NCI-H1930 (cell line): ENCODE results near the gene ENHO.

Experiments
- DNase-seq, 2 experiments: peaks; one replicate each; lab custom pipeline; 2025; lab: John Stamatoyannopoulos, UW

Gene ENHO

DNA sequence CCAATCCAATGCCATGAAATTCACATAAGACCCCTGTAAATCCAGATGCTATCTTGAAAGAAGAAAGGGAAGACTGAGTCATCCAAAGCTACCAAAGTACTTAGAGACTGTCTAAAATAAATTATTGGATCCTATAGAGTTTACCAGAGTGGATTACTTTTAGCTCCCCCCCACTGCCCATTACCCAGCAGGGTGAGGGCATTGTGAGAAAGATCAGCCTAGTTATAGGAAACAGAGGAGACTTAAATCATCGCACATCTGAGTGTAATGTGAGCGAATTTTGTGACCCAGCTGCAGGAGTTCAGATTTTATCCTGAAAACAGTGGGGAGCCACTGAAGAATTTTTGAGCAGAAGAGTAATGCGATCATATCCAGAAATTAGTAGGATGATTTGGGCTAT lies 1.6 kb upstream of the ENHO start:
- no peak for DNase-seq

DNA sequence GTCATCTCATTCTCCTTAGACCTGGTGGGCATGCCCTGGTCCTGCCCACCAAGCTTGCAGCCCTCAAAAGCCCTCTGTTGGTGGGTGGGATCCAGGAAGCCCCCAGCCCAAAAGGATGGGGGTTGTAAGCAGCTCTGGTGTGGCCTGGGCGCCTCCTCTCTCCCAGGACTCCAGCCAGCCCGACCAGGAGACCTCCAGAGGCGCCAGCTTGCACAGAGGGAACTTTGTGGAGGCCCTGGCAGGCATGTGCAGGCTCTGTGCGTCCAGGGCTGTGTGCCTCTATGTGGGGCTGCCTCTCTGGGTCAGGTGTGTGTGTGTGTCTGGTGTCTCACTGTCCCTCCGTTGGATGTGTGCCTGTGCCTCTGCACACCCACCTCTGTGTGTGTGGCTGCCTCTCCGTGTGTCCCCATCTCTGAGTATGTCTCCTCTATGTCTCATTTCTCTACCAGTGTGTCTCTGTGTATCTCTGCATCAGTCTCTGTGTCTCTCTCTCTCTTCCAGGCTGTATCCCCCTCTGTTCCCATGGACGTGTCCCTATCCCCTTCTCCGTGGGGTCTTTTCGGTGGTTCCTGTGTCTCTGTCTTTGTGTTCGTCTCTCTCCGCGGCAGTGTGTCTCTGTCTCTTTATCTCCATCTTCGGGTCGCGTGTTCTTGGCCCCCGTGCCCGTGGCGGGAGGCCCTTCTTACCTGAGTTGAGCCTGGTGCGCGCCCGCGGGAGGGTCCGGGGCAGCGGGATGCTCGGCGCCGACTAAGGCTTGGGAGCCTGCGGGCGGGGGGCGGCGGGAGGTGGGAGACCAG lies 501 bp downstream of the ENHO start:
- DNase-seq = no peak

DNA sequence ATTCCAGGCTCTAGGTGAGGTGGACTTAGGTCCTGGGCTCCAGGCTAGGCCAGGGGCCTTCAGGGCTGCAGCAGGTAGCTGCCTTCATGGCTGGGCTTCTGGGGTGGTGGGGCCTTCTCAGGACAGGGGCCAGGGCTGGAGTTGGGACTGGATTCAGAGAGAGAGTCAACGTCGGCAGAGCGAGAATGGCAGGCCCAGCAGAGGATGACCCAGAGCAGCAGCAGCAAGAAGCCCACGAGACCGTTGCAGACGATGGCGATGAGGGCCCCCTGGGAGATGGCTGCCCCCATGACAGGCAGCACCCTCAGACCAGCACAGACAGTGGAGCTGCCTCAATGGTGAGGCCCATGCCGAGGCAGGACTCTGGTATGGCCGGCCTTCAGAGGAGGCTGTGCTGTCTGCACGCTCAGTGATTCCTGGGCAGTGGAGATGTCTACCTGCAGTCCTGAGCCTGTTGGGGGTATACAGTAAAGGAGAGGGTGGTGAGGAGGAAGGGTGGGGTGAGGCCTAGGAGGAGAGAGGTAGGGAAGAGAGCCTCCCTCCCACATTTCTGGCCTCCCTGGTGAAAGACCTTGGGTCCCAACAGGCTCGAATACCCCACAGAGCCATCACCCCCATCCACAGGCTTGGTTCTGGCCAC lies 1.3 kb downstream of the ENHO start:
- no peak for DNase-seq

DNA sequence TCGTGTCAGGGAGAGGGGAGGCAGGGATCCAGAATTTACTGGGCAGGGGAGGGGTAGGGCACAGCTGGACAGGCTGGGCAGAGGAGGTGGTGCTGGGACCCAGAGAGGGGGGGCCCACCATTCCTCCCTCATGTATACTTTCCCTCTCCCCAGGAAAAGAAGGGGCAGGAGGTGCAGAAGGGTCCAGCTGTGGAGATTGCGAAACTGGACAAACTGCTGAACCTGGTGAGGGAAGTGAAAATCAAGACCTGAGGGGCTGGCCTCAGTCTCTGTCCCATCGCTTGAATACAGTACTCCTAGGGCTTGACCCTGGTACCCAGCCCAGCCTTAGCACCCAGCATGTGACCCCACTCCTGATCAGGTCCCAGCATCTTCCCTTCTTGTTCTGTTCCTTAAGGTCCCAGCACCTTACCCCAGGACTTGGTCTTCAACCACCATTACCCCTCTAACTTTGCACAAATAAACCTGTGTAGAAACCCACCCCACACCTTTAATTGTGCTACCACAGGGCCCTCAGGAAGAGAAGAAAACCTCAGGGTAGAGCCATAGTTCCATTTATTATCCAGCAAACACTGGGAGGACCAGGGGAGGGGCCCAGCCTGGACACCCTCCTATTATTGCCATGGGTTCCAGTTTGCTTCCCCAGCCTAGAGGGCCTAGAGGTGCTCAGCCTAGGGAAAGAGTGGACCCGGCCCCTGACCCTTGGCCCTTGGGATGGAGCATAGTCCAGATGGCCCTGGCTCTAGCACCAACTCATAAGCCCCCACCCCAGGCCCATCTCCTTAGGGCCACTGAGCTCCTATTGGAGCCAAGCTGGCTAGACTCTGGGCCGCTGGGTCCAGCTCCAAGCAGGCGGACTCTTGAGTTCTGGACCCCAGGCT lies 2.0 kb downstream of the ENHO start:
- DNase-seq = no peak

DNA sequence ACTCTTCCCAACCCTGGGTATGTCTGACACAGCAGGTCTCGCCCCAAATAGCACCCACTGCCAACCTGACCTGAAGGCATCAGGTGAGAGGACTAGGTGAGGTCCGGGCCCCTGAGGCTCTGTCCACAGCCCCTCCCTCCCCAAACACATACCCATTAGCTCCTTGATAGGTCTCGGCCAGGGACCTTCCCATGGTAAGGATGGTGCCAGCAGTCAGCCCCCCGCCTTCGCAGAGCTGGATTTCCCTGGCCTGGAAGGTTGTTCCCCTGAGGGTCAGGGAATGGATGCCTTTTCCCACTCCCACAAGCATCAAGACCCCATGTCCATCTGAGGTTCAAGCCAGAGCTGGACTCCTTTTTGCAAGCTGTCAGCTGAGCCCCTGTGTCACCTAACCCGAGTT lies 2.7 kb downstream of the ENHO start:
- DNase-seq = no peak

DNA sequence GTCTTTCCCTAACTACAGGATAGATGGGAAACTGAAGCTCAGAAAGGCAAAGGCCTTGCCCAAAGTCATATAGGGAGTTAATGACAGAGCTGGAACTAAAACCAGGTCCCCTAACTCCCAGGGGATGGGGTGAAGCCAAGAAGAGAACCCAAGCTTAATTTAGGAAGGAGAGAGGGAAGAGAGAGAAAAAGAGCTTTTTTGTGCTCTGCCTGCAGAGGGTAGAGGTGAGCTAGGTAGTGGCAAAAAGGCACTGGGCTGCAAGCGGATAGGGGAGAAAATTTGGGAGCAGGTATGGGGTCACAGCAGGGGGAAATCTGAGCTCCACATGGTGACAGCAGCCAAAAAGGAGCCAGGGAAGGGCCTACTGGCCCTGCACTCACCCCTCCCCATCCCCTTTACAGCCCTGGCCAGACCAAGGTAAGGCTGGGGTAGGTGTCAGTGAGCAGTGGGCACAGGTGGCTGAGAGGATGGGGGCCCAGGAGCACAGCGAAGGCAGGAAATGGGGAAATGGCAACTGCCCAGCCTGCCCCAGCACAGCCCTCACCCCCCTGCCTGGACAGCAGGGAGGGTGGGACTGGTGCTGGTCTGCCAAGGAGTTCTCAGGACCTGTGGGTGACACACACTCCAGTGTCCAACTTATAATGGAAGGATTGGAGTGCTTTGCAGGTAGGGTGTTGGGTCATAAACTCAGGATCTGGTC lies 3.3 kb downstream of the ENHO start:
- no peak for DNase-seq

DNA sequence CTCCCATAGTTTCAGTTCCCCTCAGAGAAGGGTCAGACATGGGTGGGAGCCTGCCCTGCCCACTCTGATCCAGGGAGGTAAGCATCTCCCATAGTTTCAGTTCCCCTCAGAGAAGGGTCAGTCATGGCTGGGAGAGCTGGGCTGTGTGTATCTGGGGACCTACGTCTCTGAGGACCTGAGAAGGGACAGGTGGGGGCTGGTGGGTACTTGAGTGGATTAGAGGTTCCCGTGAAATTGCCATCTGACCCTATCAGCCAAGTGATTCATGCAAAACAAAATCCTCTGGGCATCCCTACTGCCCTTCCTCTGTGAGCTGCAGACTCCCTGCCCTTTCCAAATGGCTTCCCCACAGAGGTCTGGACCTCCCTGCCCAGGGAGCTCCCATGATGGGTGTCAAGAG lies 3.9 kb downstream of the ENHO start:
- DNase-seq = no peak

DNA sequence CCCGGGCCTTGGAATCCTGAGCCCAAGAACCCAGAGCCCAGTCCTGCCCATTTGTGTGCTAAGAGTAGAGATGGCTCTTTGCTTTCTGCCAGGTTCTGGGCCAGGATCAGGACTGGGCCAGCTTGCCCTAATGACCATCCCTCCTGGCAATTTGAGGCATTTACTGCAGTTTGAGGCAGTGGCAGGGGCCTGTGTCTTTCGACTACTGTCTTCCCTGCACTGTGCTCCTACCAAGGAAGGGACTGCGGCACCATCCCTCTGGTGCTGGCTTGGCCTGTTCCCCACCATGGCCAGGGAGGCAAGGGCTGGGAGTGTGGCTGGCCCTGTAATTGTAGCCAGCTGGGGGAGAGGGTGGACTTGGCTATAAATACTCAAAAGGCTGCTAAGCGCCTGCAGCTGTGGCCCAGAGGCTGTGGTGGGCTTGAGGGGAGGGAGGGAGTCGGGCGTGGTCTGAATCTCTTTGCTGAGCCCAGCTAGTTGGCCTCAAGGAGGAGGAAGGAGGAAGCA lies 4.6 kb downstream of the ENHO start:
- no peak for DNase-seq

DNA sequence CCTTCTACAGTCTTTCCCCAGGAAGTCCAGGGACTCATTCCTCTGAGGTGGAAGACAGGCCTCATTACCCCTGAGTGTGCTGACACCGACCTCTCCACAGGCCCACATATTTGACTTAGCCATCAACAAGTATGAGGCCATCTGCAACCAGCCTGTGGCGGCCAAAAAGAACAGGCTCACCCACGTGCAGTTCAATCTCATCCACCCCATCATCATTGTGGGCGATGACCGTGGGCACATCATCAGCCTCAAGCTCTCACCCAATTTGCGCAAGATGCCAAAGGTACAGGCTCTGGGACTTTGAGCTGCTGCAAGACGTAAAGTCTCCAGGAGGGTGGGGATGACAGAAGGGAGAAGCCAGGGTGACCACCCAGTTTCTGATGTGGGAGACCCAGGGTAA lies 5.6 kb downstream of the ENHO start:
- DNase-seq = no peak

DNA sequence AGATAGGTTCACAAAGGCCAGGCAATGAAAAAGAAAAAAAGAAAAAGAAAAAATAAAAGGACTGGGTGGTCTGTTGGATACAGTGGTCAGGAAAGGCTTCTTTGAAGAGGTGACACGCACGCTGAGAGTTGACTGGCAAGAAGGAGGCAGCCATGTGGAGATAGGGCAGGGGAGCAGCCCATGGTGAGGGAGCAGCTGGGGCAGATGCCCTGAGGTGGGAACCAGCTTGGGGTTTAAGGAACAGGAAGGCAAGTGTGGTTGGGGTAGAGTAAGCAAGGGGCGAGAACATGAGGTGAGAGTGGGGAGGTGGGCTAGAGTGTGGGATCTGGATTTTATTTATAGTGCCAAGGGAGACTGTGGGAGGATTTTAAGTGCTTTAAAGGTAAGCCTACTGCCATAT lies 6.8 kb downstream of the ENHO start:
- DNase-seq = no peak

DNA sequence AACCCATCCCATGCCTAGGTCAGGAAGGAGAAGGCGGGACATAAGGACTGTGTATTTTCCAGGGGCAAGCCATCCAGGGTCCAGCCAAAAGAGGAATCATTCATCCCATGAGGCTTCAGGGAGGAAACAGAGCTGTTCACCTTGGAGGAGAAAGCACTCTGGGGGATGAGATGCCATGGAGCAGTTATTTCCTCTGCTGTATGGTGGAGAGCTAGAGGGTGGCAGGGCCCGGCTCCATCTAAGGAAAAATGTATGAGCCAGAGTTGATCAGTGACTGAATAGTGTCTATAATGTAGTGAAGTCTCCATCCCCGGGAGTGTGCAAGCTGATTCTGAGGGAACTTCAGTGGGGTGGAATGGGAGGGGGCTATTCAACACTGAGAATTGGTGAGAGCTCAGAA lies 8.0 kb downstream of the ENHO start:
- no peak for DNase-seq

DNA sequence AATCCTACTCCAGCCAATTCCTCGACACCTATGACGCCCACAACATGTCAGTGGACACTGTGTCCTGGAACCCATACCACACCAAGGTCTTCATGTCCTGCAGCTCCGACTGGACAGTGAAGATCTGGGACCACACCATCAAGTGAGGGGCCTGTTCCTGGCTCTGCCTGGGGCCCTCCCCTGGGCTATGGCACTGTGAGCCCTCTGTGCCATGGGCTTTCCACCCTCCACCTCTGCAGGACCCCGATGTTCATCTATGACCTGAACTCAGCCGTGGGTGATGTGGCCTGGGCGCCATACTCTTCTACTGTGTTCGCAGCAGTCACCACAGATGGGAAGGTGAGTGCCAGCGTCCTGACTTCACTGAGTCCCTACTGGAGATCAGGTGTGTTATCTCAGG lies 8.4 kb downstream of the ENHO start:
- DNase-seq = no peak

DNA sequence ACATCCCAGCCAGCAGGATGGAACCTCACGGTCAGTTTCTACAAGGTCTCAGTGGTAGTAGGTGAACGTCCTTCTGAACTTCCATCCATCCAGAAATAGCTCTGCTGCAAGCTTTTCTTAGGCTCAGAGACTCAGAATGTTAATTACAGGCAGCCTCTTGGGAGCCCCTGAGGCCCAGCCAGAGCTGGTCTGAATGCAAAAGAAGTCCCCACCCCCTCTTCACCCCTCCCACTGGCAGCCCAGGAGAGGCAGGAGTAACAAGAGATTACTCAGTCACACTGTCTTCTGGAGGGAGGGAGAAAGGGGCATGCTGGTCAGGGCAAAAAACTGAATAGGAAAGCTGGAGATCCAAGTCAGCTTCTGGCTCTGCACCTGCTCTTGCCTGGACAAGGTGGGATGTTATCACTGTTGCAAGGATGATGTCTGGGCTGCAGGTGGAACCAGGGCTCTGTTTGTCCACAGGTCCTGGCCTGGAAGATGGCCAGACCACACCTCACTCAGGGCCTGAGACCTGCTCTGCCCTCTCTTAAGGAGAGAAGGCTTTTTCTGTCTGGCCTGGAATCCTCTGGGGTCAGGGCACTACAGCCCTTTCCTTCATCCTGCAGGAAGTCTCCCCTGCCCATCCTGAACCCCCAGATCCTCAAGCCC lies 9.1 kb downstream of the ENHO start:
- DNase-seq = no peak

DNA sequence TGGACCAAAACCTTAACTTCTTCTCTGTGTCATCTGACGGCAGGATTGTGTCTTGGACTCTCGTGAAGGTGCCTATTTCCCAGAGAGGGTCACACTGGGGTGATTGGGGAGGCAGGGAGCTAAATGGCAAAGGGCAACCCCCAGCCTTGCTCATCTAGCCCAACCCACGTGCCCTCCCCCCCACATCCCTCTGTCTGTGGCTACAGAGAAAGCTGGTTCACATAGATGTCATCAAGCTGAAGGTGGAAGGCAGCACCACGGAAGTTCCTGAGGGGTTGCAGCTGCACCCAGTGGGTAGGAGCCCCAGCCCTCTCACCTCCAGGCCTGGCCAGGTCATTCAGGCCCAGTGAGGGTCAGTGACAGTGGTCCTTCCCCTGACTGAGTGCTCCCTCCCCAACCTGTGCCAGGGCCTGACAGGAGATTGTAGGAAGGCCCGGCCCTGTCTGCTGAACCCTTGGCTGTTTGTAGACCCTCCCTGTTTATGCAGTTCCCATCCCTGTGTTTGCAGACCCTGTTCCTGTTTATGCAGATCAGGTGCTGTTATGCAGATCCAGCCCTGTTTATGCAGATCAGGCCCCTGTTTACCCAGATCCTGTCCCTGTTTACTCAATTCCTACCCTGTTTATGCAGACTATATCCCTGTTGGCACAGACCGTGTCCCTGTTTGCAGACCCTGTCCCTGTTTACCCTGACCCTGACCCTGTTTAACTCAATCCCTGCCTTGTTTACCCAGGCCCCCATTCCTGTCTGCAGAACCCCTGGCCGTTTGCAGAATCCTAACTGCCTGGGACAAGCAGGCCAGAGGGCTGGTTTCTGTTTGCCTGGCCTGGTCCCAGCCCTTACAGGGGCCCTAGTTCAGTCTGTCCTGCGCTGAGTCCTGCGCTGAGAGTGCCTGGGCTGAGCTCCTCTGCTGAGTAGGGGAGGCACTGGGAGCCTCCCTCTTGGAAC lies 10.4 kb downstream of the ENHO start:
- DNase-seq = no peak

DNA sequence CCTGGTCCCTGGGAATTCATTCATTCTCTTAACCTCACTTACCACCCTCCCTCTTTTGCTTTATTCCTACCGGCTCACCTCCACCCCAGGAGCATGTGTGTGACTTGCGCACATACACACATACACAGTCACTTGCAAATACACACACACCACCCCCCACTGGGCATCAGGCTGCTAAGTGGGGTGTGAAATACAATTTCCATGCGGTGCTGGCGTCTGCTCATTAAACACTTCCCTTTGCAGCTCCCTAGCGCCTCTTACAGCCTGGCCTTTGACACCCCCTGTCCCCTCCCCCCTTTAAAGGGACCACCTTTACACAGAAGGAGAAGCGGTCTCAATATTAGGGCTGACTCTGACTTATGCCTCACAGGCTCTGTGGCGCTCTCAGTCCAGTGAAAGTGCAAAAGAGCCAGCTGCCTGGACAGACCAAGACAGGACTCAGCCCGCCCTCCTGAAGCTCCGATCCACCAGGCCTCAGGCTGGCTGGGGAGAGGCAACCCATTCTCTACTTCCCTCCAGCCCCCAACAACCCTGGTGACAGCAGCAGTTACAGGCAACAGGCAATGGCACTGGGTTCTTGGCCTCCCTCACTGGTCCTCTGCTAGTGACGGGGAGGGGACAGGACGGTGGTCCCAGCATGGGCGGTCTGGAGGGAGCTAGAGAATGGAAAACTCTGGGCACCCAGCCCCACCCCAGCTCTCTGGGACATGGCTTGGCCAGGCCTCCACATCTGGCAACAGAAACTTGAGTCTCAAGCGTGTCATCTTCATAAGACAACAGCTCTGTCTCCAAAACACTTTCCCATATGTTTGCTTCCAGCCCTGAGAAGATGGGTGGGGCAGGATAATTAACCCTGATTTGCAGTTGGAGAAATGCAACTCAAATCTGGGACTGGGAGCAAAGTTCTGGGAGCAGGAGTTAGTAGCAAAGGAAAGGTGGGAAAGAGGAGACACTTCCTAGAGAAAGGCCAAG lies 12.0 kb downstream of the ENHO start:
- DNase-seq = no peak

DNA sequence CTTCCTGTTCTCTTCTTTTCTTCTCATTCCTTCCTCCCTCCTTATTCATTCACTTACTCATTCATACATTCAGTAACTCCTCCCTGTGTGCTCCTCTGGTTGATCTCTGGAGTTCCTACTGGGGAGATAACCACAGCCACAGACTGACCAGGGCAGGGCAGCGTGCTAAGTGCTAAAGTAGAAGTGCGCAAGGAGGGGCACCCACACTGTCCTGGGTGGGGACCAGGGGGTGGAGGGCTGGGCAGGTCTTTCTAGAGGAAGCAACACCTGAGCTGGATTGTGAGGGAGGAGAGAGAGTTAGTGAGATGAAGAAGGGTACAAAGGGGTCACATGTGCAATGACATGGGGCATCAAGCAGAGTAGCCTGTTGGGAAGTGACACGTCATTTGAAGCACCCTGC lies 13.8 kb downstream of the ENHO start:
- no peak for DNase-seq

DNA sequence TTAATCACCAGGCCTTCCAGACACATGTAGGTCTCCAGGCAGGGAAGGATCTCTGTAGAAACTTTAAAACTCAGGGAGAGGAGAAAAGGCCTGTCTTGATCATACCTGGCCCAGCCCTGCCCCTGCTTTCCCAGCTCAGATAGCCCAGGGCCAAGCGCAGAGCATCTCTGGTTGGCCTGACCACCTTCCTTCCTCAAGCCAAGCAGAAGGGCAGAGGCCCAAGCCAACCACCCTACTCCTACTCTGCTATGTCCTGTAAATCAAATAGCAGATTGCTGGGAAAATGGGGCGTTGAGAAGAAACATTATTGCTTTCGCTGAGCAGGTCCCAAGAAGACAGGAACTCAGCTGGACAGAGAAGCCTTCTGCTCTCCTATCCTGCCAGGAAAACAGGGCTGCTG lies 14.3 kb downstream of the ENHO start:
- no peak for DNase-seq

DNA sequence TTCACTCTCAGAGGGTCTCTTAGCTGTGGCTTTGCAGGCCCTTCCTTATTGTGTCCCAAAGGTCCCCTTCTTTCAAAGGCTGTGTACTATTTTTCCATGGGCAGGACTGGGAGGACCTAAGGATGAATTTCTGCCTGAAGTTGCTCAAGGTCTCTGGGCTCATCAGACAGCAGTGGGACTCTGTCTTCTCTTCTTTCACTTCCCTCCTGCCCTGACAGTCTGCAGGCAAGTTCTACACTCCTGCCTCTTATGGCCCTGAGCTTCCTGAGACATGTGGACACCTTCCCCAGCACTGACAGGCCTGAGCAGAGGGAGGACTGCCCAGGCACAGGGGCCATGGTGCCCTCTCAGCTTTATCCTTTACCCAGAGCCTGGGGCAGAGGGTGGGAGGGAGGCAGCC lies 14.8 kb downstream of the ENHO start:
- no peak for DNase-seq

DNA sequence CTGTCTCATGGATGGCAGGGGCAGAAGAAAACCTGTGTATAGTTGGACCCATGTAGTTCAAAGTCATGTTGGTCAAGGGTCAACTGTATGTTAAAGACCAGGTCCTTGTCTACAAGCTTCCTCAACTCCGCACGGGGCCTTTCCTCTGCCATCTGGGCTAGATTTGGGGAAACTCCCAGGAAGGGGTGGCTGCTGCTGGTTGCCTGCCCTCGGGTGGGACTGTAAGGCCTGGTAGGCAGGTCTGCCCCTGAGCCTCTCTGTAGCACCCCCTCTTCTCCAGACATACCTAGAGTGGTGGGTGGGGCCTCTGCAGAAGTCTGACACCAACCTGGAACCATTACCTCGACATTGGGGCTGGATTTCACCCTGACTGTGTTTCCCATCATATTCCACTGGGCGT lies 15.2 kb downstream of the ENHO start:
- DNase-seq = no peak
